Panc1 (cell line): ENCODE measurements around the gene C15orf39.

Experiments used
- TF ChIP-seq, protein P1 (sequence below): fragments of 450-650 bp; IDR thresholded peaks from 2 replicates; pipeline ENCODE4 v1.5.1; 2017; ENCODE audit warnings: mild to moderate bottlenecking
- TF ChIP-seq, protein P2 (sequence below), 2 experiments: IDR thresholded peaks; 2 replicates each; pipeline ENCODE4 v1.6.1; 2011 to 2012; ENCODE audit warnings: low read depth in 2 of 2, control low read depth in 1 of 2, low read length in 1 of 2, mild to moderate bottlenecking in 1 of 2, moderate library complexity in 1 of 2; ENCODE audit not compliant: insufficient read depth in 1 of 2

DNA sequence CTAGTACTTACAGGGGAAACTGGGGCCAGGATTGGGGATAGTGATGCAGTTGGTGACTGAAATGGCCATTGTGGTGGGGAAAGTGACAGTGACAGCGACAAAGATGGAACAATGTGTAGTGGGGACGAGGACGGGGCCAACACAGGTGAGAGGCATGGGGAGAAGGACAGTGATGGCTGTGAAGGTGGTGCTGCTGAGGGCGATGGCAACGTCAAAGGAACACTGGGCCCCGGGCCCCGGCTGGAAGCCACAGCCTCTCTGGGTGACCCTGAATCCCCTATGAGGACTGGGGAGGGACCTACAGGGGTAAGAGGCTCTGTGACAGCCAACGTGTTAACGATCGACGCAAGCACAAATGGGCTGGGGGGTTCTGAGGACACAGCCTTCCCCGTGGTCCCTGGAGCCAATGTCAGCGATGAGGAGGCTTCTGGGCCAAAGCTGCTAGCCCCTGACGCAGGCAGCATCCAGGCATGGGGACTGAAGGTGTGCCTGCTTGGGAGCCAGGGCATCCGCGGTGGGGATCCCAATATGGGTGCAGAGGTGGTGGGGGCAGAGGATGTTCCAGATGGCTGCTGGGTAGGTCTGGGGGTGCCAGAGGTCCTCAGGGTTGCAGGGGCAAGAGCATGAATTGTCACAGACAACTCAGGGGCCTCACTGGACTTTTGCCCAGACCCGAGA, 31.3 kb downstream of the C15orf39 start:
- TF ChIP-seq, protein P1, sequence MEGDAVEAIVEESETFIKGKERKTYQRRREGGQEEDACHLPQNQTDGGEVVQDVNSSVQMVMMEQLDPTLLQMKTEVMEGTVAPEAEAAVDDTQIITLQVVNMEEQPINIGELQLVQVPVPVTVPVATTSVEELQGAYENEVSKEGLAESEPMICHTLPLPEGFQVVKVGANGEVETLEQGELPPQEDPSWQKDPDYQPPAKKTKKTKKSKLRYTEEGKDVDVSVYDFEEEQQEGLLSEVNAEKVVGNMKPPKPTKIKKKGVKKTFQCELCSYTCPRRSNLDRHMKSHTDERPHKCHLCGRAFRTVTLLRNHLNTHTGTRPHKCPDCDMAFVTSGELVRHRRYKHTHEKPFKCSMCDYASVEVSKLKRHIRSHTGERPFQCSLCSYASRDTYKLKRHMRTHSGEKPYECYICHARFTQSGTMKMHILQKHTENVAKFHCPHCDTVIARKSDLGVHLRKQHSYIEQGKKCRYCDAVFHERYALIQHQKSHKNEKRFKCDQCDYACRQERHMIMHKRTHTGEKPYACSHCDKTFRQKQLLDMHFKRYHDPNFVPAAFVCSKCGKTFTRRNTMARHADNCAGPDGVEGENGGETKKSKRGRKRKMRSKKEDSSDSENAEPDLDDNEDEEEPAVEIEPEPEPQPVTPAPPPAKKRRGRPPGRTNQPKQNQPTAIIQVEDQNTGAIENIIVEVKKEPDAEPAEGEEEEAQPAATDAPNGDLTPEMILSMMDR: no peak
- TF ChIP-seq, protein P2, sequence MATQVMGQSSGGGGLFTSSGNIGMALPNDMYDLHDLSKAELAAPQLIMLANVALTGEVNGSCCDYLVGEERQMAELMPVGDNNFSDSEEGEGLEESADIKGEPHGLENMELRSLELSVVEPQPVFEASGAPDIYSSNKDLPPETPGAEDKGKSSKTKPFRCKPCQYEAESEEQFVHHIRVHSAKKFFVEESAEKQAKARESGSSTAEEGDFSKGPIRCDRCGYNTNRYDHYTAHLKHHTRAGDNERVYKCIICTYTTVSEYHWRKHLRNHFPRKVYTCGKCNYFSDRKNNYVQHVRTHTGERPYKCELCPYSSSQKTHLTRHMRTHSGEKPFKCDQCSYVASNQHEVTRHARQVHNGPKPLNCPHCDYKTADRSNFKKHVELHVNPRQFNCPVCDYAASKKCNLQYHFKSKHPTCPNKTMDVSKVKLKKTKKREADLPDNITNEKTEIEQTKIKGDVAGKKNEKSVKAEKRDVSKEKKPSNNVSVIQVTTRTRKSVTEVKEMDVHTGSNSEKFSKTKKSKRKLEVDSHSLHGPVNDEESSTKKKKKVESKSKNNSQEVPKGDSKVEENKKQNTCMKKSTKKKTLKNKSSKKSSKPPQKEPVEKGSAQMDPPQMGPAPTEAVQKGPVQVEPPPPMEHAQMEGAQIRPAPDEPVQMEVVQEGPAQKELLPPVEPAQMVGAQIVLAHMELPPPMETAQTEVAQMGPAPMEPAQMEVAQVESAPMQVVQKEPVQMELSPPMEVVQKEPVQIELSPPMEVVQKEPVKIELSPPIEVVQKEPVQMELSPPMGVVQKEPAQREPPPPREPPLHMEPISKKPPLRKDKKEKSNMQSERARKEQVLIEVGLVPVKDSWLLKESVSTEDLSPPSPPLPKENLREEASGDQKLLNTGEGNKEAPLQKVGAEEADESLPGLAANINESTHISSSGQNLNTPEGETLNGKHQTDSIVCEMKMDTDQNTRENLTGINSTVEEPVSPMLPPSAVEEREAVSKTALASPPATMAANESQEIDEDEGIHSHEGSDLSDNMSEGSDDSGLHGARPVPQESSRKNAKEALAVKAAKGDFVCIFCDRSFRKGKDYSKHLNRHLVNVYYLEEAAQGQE (IDR thresholded peaks at IDR 0.05; ENCODE audit: insufficient read depth in 1 of 2, low read depth in 2 of 2, low read length in 1 of 2): no peak
